Neural cell (in vitro differentiated cells): Measurements from ENCODE around the gene AFDN.

Source experiments
- CTCF ChIP-seq: fragments of 450-650 bp; IDR thresholded peaks from 2 replicates; pipeline ENCODE4 v1.5.1; 2014; ENCODE audit warnings: antibody characterized with exemption, mild to moderate bottlenecking, moderate library complexity; ENCODE audit not compliant: poor library complexity, severe bottlenecking
- EP300 ChIP-seq: fragments of 450-650 bp; conservative IDR thresholded peaks from 2 replicates; pipeline ENCODE4 v1.6.1; 2014; ENCODE audit warnings: antibody characterized with exemption, mild to moderate bottlenecking, moderate library complexity; ENCODE audit not compliant: poor library complexity, severe bottlenecking
- EZH2 ChIP-seq: fragments of 200-600, 300-800 bp; shearing (Covaris generic), sonication (generic); IDR thresholded peaks from 2 replicates; pipeline ENCODE4 v1.6.1; 2014; ENCODE audit warnings: antibody characterized with exemption, low read length, borderline replicate concordance, mild to moderate bottlenecking; ENCODE audit not compliant: insufficient read depth, poor library complexity, severe bottlenecking
- POLR2AphosphoS5 ChIP-seq: IDR thresholded peaks from 2 replicates; pipeline ENCODE4 v1.6.1; 2012
- RAD21 ChIP-seq: fragments of 450-650 bp; conservative IDR thresholded peaks from 2 replicates; pipeline ENCODE4 v1.6.1; 2014; ENCODE audit warnings: antibody characterized with exemption, mild to moderate bottlenecking, moderate library complexity
- REST ChIP-seq: IDR thresholded peaks from 2 replicates; pipeline ENCODE4 v1.6.1; 2012; ENCODE audit warnings: borderline replicate concordance
- SMC3 ChIP-seq: fragments of 450-650 bp; conservative IDR thresholded peaks from 2 replicates; pipeline ENCODE4 v1.6.1; 2014; ENCODE audit warnings: antibody characterized with exemption, mild to moderate bottlenecking, moderate library complexity; ENCODE audit not compliant: poor library complexity

- TF ChIP-seq EP300 (no peak), CTCF (peak; percentile 72), POLR2AphosphoS5 (no peak), EZH2 (no peak), RAD21 (peak; percentile 70), REST (no peak), SMC3 (peak; percentile 65)
Observed at GRCh38 chr6:167907837-167908681, 81.3 kb downstream of the AFDN start.
